Body of pancreas (tissue), 4 donors: ENCODE measurements around the gene ABCA1.

Experiments used
- POLR2A ChIP-seq, 3 donors: fragments of 450-650 bp; IDR thresholded peaks; one replicate each; pipeline ENCODE4 v1.6.1; 2016; ENCODE audit warnings: antibody characterized with exemption in 3 of 3, mild to moderate bottlenecking in 2 of 3
- TF ChIP-seq, protein P1 (sequence below), 7 experiments: fragments of 450-650 bp in 4 of 7; fragments of 200-600 bp in 3 of 7; sonication (generic) in 3 of 7; IDR thresholded peaks; one replicate each; pipeline ENCODE4 v1.5.1; 2016 to 2019; ENCODE audit warnings: antibody characterized with exemption in 7 of 7

GRCh38 chr9:104896131-104896530 is 31.8 kb downstream of the ABCA1 start:
- TF ChIP-seq, protein P1, sequence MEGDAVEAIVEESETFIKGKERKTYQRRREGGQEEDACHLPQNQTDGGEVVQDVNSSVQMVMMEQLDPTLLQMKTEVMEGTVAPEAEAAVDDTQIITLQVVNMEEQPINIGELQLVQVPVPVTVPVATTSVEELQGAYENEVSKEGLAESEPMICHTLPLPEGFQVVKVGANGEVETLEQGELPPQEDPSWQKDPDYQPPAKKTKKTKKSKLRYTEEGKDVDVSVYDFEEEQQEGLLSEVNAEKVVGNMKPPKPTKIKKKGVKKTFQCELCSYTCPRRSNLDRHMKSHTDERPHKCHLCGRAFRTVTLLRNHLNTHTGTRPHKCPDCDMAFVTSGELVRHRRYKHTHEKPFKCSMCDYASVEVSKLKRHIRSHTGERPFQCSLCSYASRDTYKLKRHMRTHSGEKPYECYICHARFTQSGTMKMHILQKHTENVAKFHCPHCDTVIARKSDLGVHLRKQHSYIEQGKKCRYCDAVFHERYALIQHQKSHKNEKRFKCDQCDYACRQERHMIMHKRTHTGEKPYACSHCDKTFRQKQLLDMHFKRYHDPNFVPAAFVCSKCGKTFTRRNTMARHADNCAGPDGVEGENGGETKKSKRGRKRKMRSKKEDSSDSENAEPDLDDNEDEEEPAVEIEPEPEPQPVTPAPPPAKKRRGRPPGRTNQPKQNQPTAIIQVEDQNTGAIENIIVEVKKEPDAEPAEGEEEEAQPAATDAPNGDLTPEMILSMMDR (IDR thresholded peaks at IDR 0.05): no peak
- TF ChIP-seq POLR2A (IDR thresholded peaks at IDR 0.05): no peak
